HEK293 (cell line): ENCODE data around the gene RPP25L.

Source experiments
- CTCF ChIA-PET: fragments of 350-600 bp; formaldehyde crosslinking; extraction: SDS; loops from one replicate; lab custom pipeline; 2021; ENCODE audit warnings: antibody characterized with exemption; lab: Yijun Ruan, JAX
- POLR2A ChIA-PET: fragments of 300-600 bp; formaldehyde crosslinking; extraction: SDS; loops from one replicate; lab custom pipeline; 2020; ENCODE audit warnings: antibody characterized with exemption, inconsistent platforms; lab: Yijun Ruan, JAX
- H3K27ac ChIP-seq: fragments of 200-500 bp; sonication (Bioruptor generic); 2 replicates; pipeline ENCODE4 v1.5.1; 2014; ENCODE audit warnings: low read depth, low read length, control low read depth, inconsistent platforms; ENCODE audit errors: extremely low read depth
- H3K36me3 ChIP-seq, 2 experiments: fragments of 200-500 bp in 1 of 2; sonication (Bioruptor generic) in 1 of 2; 1 replicate in 1 of 2; 2 replicates in 1 of 2; pipeline ENCODE4 v1.5.1; 2014 to 2017; ENCODE audit warnings: inconsistent platforms in 2 of 2, low read length in 2 of 2; ENCODE audit not compliant: control insufficient read depth in 2 of 2, insufficient read depth in 1 of 2
- H3K4me1 ChIP-seq: fragments of 200-500 bp; sonication (Bioruptor generic); 2 replicates; pipeline ENCODE4 v1.5.1; 2014; ENCODE audit warnings: mild to moderate bottlenecking, low read length, inconsistent platforms; ENCODE audit not compliant: control insufficient read depth, insufficient read depth
- H3K4me3 ChIP-seq: 2 replicates; pipeline ENCODE4 v1.5.1; 2011; ENCODE audit warnings: low read depth, mild to moderate bottlenecking, control low read depth, low read length, moderate library complexity
- H3K9me3 ChIP-seq: fragments of 200-500 bp; sonication (Bioruptor generic); 2 replicates; pipeline ENCODE4 v1.5.1; 2014; ENCODE audit warnings: low read depth, low read length, inconsistent platforms; ENCODE audit not compliant: control insufficient read depth, insufficient read depth
- BCL11A ChIP-seq: fragments of 450-650 bp; formaldehyde crosslinking; IDR thresholded peaks from 2 replicates; pipeline ENCODE4 v1.5.1; 2016; ENCODE audit warnings: low read depth, missing biosample characterization, missing genetic modification characterization
- IKZF3 ChIP-seq: fragments of 450-650 bp; IDR thresholded peaks from 2 replicates; pipeline ENCODE4 v1.5.0; 2018; ENCODE audit warnings: missing biosample characterization, mild to moderate bottlenecking, missing genetic modification characterization, moderate library complexity
- OSR2 ChIP-seq: fragments of 450-650 bp; formaldehyde crosslinking; IDR thresholded peaks from 2 replicates; pipeline ENCODE4 v1.5.1; 2016; ENCODE audit warnings: missing biosample characterization, missing genetic modification characterization
- PRDM2 ChIP-seq: fragments of 450-650 bp; formaldehyde crosslinking; IDR thresholded peaks from 2 replicates; pipeline ENCODE4 v1.5.1; 2016; ENCODE audit warnings: missing biosample characterization, missing genetic modification characterization, borderline replicate concordance
- ZFP3 ChIP-seq: fragments of 450-650 bp; formaldehyde crosslinking; IDR thresholded peaks from 2 replicates; pipeline ENCODE4 v1.5.1; 2016; ENCODE audit warnings: low read depth, missing biosample characterization, missing genetic modification characterization
- ZIC2 ChIP-seq: fragments of 450-650 bp; formaldehyde crosslinking; IDR thresholded peaks from 2 replicates; pipeline ENCODE4 v1.5.1; 2016; ENCODE audit warnings: missing biosample characterization, missing genetic modification characterization
- ZNF112 ChIP-seq: fragments of 450-650 bp; formaldehyde crosslinking; IDR thresholded peaks from 2 replicates; pipeline ENCODE4 v1.5.0; 2017; ENCODE audit warnings: missing biosample characterization, missing genetic modification characterization
- ZNF133 ChIP-seq: fragments of 450-650 bp; formaldehyde crosslinking; IDR thresholded peaks from 2 replicates; pipeline ENCODE4 v1.5.1; 2016; ENCODE audit warnings: missing biosample characterization, missing genetic modification characterization
- ZNF146 ChIP-seq: fragments of 450-650 bp; formaldehyde crosslinking; IDR thresholded peaks from 2 replicates; pipeline ENCODE4 v1.5.1; 2016; ENCODE audit warnings: missing biosample characterization, missing genetic modification characterization
- ZNF239 ChIP-seq: fragments of 450-650 bp; formaldehyde crosslinking; IDR thresholded peaks from 2 replicates; pipeline ENCODE4 v1.5.1; 2016; ENCODE audit warnings: missing biosample characterization, missing genetic modification characterization
- ZNF658 ChIP-seq: fragments of 450-650 bp; formaldehyde crosslinking; IDR thresholded peaks from 2 replicates; pipeline ENCODE4; 2016; ENCODE audit warnings: missing biosample characterization, missing genetic modification characterization
- ZNF670 ChIP-seq: fragments of 450-650 bp; formaldehyde crosslinking; IDR thresholded peaks from 2 replicates; pipeline ENCODE4 v1.5.1; 2016; ENCODE audit warnings: missing biosample characterization, missing genetic modification characterization, low read depth
- ZNF677 ChIP-seq: fragments of 450-650 bp; IDR thresholded peaks from 2 replicates; pipeline ENCODE4 v1.5.0; 2018; ENCODE audit warnings: missing biosample characterization, mild to moderate bottlenecking, missing genetic modification characterization, moderate library complexity
- ZNF701 ChIP-seq: fragments of 450-650 bp; formaldehyde crosslinking; IDR thresholded peaks from 2 replicates; pipeline ENCODE4 v1.5.1; 2016; ENCODE audit warnings: missing biosample characterization, missing genetic modification characterization
- TF ChIP-seq, protein P1 (sequence below): fragments of 450-650 bp; formaldehyde crosslinking; IDR thresholded peaks from 2 replicates; pipeline ENCODE4 v1.5.1; 2016; ENCODE audit warnings: missing biosample characterization, missing genetic modification characterization
- TF ChIP-seq, protein P2 (sequence below): fragments of 450-650 bp; formaldehyde crosslinking; IDR thresholded peaks from 2 replicates; pipeline ENCODE4 v1.5.0; 2017; ENCODE audit warnings: missing biosample characterization, missing genetic modification characterization, borderline replicate concordance
- TF ChIP-seq, protein P3 (sequence below): fragments of 450-650 bp; formaldehyde crosslinking; IDR thresholded peaks from 2 replicates; pipeline ENCODE4 v1.5.1; 2016; ENCODE audit warnings: missing biosample characterization, missing genetic modification characterization
- TF ChIP-seq, protein P4 (sequence below): fragments of 450-650 bp; formaldehyde crosslinking; IDR thresholded peaks from 2 replicates; pipeline ENCODE4 v1.5.1; 2016; ENCODE audit warnings: missing biosample characterization, missing genetic modification characterization, low read depth

Gene RPP25L

DNA sequence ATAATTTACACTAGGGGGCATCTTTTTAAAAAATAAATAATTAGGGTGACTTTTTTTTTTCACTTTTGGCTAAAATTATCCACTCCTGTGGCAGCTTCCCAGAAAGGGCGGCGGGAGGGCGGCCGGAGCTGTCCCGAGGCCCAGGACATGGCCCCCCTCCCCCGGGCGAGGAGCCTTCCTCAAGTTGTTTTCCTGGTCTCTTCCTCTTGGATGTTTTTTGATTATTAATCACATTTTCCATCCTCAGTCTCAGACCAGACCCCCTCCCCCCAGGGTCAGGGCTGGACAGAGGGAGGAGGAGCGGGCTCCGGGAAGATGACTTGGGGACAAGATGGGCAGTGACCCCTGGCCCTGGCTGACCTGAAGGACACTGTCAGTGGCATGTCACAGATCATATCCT lies 17.7 kb downstream of the RPP25L start:
- no peak overlapping the region for H3K4me3 ChIP-seq
- no peaks in the 10 kb centered on the region for H3K36me3 ChIP-seq
- TF ChIP-seq ZNF670 (no peak), ZNF239 (tag by site-specific recombination) (no peak), ZNF701 (tag by site-specific recombination) (no peak), ZIC2 (tag by site-specific recombination) (no peak), ZFP3 (tag by site-specific recombination) (no peak), ZNF658 (tag by site-specific recombination) (no peak), OSR2 (no peak), ZNF677 (tag by site-specific recombination) (no peak), PRDM2 (tag by site-specific recombination) (no peak), ZNF112 (tag by site-specific recombination) (no peak), ZNF146 (no peak), ZNF133 (tag by site-specific recombination) (no peak), IKZF3 (tag by site-specific recombination) (no peak), BCL11A (tag by site-specific recombination) (no peak)
- TF ChIP-seq, protein P1, sequence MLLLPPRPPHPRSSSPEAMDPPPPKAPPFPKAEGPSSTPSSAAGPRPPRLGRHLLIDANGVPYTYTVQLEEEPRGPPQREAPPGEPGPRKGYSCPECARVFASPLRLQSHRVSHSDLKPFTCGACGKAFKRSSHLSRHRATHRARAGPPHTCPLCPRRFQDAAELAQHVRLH (tag by site-specific recombination): no peak
- TF ChIP-seq, protein P2, sequence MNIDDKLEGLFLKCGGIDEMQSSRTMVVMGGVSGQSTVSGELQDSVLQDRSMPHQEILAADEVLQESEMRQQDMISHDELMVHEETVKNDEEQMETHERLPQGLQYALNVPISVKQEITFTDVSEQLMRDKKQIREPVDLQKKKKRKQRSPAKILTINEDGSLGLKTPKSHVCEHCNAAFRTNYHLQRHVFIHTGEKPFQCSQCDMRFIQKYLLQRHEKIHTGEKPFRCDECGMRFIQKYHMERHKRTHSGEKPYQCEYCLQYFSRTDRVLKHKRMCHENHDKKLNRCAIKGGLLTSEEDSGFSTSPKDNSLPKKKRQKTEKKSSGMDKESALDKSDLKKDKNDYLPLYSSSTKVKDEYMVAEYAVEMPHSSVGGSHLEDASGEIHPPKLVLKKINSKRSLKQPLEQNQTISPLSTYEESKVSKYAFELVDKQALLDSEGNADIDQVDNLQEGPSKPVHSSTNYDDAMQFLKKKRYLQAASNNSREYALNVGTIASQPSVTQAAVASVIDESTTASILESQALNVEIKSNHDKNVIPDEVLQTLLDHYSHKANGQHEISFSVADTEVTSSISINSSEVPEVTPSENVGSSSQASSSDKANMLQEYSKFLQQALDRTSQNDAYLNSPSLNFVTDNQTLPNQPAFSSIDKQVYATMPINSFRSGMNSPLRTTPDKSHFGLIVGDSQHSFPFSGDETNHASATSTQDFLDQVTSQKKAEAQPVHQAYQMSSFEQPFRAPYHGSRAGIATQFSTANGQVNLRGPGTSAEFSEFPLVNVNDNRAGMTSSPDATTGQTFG: no peak
- TF ChIP-seq, protein P3, sequence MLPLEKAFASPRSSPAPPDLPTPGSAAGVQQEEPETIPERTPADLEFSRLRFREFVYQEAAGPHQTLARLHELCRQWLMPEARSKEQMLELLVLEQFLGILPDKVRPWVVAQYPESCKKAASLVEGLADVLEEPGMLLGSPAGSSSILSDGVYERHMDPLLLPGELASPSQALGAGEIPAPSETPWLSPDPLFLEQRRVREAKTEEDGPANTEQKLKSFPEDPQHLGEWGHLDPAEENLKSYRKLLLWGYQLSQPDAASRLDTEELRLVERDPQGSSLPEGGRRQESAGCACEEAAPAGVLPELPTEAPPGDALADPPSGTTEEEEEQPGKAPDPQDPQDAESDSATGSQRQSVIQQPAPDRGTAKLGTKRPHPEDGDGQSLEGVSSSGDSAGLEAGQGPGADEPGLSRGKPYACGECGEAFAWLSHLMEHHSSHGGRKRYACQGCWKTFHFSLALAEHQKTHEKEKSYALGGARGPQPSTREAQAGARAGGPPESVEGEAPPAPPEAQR: no peak
- TF ChIP-seq, protein P4, sequence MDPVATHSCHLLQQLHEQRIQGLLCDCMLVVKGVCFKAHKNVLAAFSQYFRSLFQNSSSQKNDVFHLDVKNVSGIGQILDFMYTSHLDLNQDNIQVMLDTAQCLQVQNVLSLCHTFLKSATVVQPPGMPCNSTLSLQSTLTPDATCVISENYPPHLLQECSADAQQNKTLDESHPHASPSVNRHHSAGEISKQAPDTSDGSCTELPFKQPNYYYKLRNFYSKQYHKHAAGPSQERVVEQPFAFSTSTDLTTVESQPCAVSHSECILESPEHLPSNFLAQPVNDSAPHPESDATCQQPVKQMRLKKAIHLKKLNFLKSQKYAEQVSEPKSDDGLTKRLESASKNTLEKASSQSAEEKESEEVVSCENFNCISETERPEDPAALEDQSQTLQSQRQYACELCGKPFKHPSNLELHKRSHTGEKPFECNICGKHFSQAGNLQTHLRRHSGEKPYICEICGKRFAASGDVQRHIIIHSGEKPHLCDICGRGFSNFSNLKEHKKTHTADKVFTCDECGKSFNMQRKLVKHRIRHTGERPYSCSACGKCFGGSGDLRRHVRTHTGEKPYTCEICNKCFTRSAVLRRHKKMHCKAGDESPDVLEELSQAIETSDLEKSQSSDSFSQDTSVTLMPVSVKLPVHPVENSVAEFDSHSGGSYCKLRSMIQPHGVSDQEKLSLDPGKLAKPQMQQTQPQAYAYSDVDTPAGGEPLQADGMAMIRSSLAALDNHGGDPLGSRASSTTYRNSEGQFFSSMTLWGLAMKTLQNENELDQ (tag by site-specific recombination): no peak
- H3K9me3 ChIP-seq: no peaks in the 10 kb centered on the region
- no peaks in the 10 kb centered on the region for H3K4me1 ChIP-seq
- H3K27ac ChIP-seq: no peak overlapping the region
- CTCF ChIA-PET: interaction anchor here (0.6 to 6.0 kb wide), 6 partner anchors 11 to 261 kb away, joined by 3 to 105 read pairs (median 7); no protein-coding TSS in a partner anchor
- POLR2A ChIA-PET: no interaction called here
